DMS114 treated with DMSO at 0.1 percent for 48 hours (cell line): ENCODE results near the gene KCNA4.
"Not testable (repeated sequence)": the region's sequence is repeated elsewhere in the genome, so short reads cannot be mapped to it uniquely, and the experiment has no call there.

ENCODE experiments used
- DNase-seq: peaks from one replicate; lab custom pipeline; 2025; ENCODE audit not compliant: unreplicated experiment; lab: John Stamatoyannopoulos, UW

KCNA4 gene

GRCh38 chr11:30016588-30017363, at the start of gene KCNA4:
Gene KCNA4, minus strand, starts transcription at chr11:30017030. Its CDS starts 4,352 bp downstream, at chr11:30012678.
- no peak for DNase-seq

- no peak for DNase-seq
These were observed 45.3 kb upstream of the KCNA4 start for GRCh38 chr11:30062103-30062502.

- DNase-seq, result no peak
These were observed 42.5 kb upstream of the KCNA4 start for GRCh38 chr11:30059172-30059815.

GRCh38 chr11:30049214-30049613, 32.4 kb upstream of the KCNA4 start:
- no peak for DNase-seq

GRCh38 chr11:30046578-30046945, 29.7 kb upstream of the KCNA4 start:
- DNase-seq, result no peak

GRCh38 chr11:30045921-30046577, 29.2 kb upstream of the KCNA4 start:
- DNase-seq, result no peak

- DNase-seq, result no peak
These were observed 28.3 kb upstream of the KCNA4 start for GRCh38 chr11:30045144-30045543.

GRCh38 chr11:30041171-30041570, 24.3 kb upstream of the KCNA4 start:
- DNase-seq, result no peak

- not testable (repeated sequence) for DNase-seq
These were observed 17.9 kb upstream of the KCNA4 start for GRCh38 chr11:30034746-30035145.

GRCh38 chr11:30034166-30034565, 17.3 kb upstream of the KCNA4 start:
- DNase-seq, result not testable (repeated sequence)

GRCh38 chr11:30025396-30026139, 8.7 kb upstream of the KCNA4 start:
- DNase-seq, result no peak

GRCh38 chr11:30023074-30023473, 6.2 kb upstream of the KCNA4 start:
- no peak for DNase-seq

- no peak for DNase-seq
These were observed 2.7 kb upstream of the KCNA4 start for GRCh38 chr11:30019481-30019880.

- no peak for DNase-seq
These were observed 1.7 kb upstream of the KCNA4 start for GRCh38 chr11:30018495-30018894.

- DNase-seq, result no peak
These were observed 640 bp upstream of the KCNA4 start for GRCh38 chr11:30017445-30017895.

- no peak for DNase-seq
These were observed 961 bp downstream of the KCNA4 start for GRCh38 chr11:30015725-30016412.

- no peak for DNase-seq
These were observed 4.5 kb downstream of the KCNA4 start for GRCh38 chr11:30012346-30012745.

- DNase-seq, result no peak
These were observed 7.8 kb downstream of the KCNA4 start for GRCh38 chr11:30009060-30009459.

GRCh38 chr11:30006876-30007275, 10.0 kb downstream of the KCNA4 start:
- no peak for DNase-seq

GRCh38 chr11:30002157-30002785, 14.6 kb downstream of the KCNA4 start:
- DNase-seq, result no peak
